Renal cortex interstitium (tissue), 15 donors: Measurements from ENCODE around the gene DHCR24. TPM values are rescaled to one million over a fixed set of nuclear protein-coding genes. Genes with fewer than 3 reads are reported as not detected.
"Not testable (repeated sequence)": the region's sequence is repeated elsewhere in the genome, so short reads cannot be mapped to it uniquely, and the experiment has no call there.

ENCODE experiments used
- DNase-seq, 11 donors: peaks; one replicate each; pipeline ENCODE4 v3.0.0-alpha.2; 2013; ENCODE audit warnings: low read depth in 9 of 11, low spot score in 4 of 11; ENCODE audit errors: extremely low read depth in 1 of 11
- long read RNA-seq, 16 experiments: transcript quantifications; one replicate each; lab custom pipeline, GENCODE V29; 2026
- polyA plus RNA-seq, 3 donors: library from polyadenylated mRNA; unstranded; fragments of 120-200 nt; gene quantifications; one replicate each; pipeline ENCODE4 v1.2.1, GENCODE V29; 2013; ENCODE audit not compliant: insufficient read length in 3 of 3

Gene DHCR24, protein sequence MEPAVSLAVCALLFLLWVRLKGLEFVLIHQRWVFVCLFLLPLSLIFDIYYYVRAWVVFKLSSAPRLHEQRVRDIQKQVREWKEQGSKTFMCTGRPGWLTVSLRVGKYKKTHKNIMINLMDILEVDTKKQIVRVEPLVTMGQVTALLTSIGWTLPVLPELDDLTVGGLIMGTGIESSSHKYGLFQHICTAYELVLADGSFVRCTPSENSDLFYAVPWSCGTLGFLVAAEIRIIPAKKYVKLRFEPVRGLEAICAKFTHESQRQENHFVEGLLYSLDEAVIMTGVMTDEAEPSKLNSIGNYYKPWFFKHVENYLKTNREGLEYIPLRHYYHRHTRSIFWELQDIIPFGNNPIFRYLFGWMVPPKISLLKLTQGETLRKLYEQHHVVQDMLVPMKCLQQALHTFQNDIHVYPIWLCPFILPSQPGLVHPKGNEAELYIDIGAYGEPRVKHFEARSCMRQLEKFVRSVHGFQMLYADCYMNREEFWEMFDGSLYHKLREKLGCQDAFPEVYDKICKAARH
- polyA plus RNA-seq, result 10 to 100 TPM; 76.1 to 82.0 (median 76.7) TPM
- long read RNA-seq, donor 1, full-length matches to known transcripts, result 2 of 2 reads
- long read RNA-seq, donor 1, partial matches to known transcripts, result 0 of 2 reads
- long read RNA-seq, donor 1, other reads (novel, unspliced or antisense), result 0 of 2 reads
- long read RNA-seq, donor 2, full-length matches to known transcripts, result 5 of 10 reads
- long read RNA-seq, donor 2, partial matches to known transcripts, result 5 of 10 reads
- long read RNA-seq, donor 2, other reads (novel, unspliced or antisense), result 0 of 10 reads
- long read RNA-seq, donor 3, full-length matches to known transcripts, result 14 of 29 reads
- long read RNA-seq, donor 3, partial matches to known transcripts, result 15 of 29 reads
- long read RNA-seq, donor 3, other reads (novel, unspliced or antisense), result 0 of 29 reads
- long read RNA-seq, donor 4, full-length matches to known transcripts, result 6 of 12 reads
- long read RNA-seq, donor 4, partial matches to known transcripts, result 6 of 12 reads
- long read RNA-seq, donor 4, other reads (novel, unspliced or antisense), result 0 of 12 reads
- long read RNA-seq, donor 5, result 0 reads
- long read RNA-seq, donor 6, full-length matches to known transcripts, result 4 of 11 reads
- long read RNA-seq, donor 6, partial matches to known transcripts, result 7 of 11 reads
- long read RNA-seq, donor 6, other reads (novel, unspliced or antisense), result 0 of 11 reads
- long read RNA-seq, donor 7, full-length matches to known transcripts, result 4 of 14 reads
- long read RNA-seq, donor 7, partial matches to known transcripts, result 10 of 14 reads
- long read RNA-seq, donor 7, other reads (novel, unspliced or antisense), result 0 of 14 reads
- long read RNA-seq, donor 8, full-length matches to known transcripts, result 12 of 23 reads
- long read RNA-seq, donor 8, partial matches to known transcripts, result 11 of 23 reads
- long read RNA-seq, donor 8, other reads (novel, unspliced or antisense), result 0 of 23 reads
- long read RNA-seq, donor 9, full-length matches to known transcripts, result 7 of 13 reads
- long read RNA-seq, donor 9, partial matches to known transcripts, result 6 of 13 reads
- long read RNA-seq, donor 9, other reads (novel, unspliced or antisense), result 0 of 13 reads
- long read RNA-seq, donor 10, full-length matches to known transcripts, result 8 of 8 reads
- long read RNA-seq, donor 10, partial matches to known transcripts, result 0 of 8 reads
- long read RNA-seq, donor 10, other reads (novel, unspliced or antisense), result 0 of 8 reads
- long read RNA-seq, donor 11, full-length matches to known transcripts, result 7 of 12 reads
- long read RNA-seq, donor 11, partial matches to known transcripts, result 5 of 12 reads
- long read RNA-seq, donor 11, other reads (novel, unspliced or antisense), result 0 of 12 reads
- long read RNA-seq, donor 12, full-length matches to known transcripts, result 2 of 2 reads
- long read RNA-seq, donor 12, partial matches to known transcripts, result 0 of 2 reads
- long read RNA-seq, donor 12, other reads (novel, unspliced or antisense), result 0 of 2 reads
- long read RNA-seq, donor 13, full-length matches to known transcripts, result 11 of 26 reads
- long read RNA-seq, donor 13, partial matches to known transcripts, result 15 of 26 reads
- long read RNA-seq, donor 13, other reads (novel, unspliced or antisense), result 0 of 26 reads
- long read RNA-seq, donor 14, full-length matches to known transcripts, result 6 of 6 reads
- long read RNA-seq, donor 14, partial matches to known transcripts, result 0 of 6 reads
- long read RNA-seq, donor 14, other reads (novel, unspliced or antisense), result 0 of 6 reads
- long read RNA-seq, donor 15, full-length matches to known transcripts, result 2 of 2 reads
- long read RNA-seq, donor 15, partial matches to known transcripts, result 0 of 2 reads
- long read RNA-seq, donor 15, other reads (novel, unspliced or antisense), result 0 of 2 reads
- long read RNA-seq, donor 16, full-length matches to known transcripts, result 34 of 69 reads
- long read RNA-seq, donor 16, partial matches to known transcripts, result 35 of 69 reads
- long read RNA-seq, donor 16, other reads (novel, unspliced or antisense), result 0 of 69 reads

DNA sequence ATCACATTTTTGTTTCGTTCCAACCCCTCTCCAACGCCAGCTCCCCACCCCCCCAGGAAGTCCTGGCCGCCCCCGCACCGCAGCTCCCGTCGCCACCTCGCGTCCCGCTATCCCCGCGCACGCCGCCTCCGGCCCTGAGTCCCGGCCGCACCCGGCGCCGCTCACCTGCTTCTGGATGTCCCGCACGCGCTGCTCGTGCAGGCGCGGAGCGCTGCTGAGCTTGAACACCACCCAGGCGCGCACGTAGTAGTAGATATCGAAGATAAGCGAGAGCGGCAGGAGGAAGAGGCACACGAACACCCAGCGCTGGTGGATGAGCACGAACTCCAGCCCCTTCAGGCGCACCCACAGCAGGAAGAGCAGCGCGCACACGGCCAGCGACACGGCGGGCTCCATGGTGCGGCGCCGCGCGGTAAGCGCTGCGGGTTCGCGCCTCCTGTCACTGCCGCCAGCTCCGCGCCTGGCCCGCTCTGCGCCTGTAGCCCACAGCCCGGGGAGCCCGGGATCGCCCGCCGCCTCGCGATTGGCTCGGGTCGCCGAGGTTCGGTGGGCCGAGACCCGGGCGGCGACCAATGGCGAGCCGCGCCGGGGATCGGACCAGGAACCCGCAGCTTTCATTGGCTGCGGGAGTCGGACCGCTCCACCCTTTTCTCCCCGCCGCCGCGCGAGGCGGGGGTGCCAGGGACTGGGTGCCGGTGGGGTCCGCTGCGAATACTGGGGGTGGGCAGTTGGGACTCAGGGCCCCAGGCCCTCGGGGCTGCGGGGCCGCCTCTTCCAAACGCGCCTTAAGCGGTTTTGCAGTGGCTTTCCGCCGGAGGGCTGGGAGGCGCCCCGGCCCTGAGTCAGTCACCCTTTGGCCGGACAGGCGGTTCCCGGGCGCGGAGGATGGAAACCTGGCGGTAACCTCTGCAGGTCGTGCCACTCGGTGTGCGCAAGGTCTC lies at the start of gene DHCR24:
DHCR24 (minus strand) TSS at position 472 of the 941 bp plus-strand sequence; CDS start at position 396, 76 bp downstream.
- peak in 10 of 11 donors; percentile 56 to 79 (median 68) for DNase-seq

DNA sequence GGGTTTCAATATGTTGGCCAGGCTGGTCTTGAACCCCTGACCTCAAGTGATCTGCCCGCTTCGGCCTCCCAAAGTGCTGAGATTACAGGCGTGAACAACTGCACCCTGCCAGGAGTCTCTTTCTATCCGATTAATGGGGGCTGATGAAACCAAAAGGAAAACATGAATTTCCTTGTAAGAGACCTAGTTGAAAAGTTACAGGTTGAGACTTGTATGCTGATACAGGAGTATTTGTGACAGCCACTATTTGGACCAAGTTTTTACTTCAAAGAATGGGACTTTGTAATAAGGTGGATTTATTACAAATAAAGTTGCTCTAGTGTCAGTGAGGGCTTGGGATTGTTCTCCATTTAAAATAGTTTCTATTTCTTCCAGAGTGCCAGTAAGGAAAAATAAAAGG lies 49.8 kb upstream of the DHCR24 start:
- no peak for DNase-seq

DNA sequence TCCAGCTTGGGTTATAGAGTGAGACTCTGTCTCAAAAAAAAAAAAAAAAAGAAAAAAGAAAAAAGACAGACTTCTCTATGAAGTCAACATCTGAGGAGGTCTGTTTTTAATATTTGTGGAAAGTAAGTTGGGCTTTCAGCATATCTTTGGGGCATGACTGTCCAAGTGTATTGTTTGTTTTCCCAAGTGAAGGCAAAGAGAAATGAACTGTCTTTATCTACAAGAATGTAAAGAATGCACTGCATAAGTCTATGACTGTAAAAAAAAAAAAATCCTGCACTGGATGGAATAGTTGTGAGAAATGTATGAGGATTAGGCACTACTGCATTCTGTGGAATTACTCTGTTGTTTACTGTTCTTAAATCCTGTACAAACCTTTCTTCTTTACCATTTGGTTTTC lies 47.9 kb upstream of the DHCR24 start:
- no peak for DNase-seq

DNA sequence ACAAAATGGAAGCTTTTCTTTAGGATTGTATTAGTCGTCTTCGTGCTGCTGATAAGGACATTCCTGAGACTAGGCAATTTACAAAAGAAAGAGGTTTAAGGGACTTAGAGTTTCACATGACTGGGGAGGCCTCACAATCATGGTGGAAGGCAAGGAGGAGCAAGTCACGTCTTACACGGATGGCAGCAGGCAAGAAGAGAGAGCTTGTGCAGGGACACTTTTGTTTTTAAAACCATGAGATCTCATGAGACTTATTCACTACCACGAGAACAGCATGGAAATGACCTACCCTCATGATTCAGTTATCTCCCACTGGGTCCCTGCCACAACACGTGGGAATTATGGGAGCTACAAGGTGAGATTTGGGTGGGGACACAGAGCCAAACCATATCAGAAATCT lies 47.1 kb upstream of the DHCR24 start:
- DNase-seq, result not testable (repeated sequence)

DNA sequence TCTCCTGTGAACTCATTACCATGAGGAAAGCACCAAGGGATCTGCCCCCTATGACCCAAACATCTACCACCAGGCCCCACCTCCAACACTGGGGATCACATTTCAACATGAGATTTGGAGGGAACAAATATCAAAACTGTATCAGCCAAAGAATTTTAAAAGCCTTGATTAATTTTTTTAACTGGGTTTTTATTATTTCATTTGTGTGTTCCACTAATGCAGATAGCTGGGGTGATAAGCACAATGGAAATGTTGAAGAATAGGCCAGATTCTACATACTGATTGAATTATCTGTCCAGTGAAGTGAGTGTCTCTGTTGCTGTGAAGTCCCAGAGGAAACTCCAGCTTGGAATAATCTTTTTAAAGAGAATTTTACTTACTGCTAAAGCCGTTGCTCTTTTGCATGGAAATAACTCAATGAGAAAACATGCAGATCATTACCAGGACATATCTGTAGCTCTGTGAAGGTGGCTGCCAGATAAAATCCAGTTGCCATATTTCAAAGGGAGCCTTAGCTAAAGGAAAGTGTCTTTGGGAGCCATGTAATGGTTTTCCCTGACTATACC lies 44.4 kb upstream of the DHCR24 start:
- no peak for DNase-seq

DNA sequence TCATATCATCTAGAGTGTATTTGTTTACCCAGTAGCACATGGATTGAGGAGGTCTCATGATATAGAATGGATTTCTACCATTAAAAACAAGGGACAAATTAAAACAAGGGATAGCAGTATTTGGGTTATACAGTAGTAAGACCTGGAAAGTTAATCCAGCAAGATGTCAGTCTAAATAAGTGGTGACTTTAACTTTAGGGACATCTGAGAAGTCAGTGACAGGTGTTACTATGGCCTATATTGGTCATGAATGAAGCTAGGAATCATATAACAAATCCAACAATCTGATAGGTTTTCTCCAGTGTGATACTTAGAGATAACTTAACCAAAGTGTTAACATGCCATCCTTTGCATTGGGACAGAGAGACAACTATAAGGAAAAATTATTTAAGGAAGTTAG lies 42.7 kb upstream of the DHCR24 start:
- no peak for DNase-seq

DNA sequence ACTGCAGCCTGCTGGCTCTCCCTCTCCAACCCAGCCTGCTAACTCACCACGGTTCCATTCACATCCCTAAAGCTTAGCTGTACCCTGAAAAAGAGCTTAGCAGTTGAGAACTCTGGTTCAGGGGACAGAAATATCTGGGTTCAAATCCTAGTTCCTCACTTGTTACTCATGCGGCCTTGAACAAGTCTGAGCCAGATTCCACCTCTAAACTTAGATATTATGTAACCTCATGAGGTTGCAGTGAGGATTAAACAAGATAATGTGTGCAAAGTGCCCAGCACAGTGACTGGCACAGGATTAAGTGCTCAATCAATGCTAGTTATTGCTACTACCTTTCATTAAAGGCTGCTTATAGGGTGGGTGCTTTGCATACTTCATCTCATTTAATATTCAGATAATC lies 41.3 kb upstream of the DHCR24 start:
- no peak for DNase-seq

DNA sequence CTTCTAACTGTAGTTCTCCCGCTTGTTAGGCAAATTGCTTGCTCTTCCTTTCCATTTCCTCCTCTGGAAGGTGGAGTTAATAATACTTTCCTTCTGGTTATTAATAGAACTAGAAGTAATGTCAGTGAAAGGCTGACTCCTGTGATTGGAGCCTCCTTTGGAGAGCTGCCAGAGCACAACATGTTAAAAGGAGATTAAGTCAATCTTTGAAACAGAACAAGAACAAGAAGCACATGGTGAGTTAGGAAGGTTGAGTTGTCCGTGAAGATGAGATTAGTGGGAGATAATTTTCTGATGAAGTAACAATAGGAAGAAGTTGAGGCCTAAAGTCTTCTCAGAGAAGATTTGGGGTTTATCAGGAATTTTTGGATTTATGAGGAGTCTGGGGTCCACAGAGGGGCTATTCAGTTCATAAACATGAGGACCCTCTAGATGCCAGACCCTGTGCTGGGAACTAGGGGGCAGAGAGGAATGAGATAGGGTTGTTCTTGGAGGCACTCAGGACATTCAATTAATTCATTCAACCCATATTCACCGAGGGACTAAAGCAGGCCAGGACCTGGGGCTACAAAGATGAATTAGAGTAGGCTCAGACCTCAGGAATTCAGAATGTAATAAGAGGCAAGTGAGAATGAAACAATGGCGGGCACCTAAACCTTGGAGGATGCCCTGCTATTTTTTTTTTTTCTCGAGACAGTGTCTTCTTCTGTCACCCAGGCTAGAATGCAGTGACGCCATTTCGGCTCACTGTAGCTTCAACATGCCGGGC lies 40.7 kb upstream of the DHCR24 start:
- DNase-seq, result peak in 1 of 11 donors; percentile 43

DNA sequence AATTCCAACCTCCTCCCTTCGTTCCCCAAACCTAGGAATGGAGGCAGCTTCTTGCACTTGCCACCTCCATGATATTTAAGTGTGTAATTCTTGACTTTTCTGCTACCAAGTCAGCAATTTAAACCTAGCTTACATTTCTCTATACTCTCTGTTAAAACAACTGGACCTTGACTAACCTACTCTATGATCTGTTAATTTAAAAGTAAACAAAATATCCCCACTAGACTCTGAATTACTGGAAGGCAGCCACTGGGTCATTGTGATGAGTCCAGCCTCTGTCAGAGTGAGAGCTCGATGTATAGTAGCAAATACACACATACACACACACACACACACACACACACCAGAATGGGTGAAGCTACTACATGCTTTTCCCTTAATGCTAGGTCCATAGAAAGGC lies 40.0 kb upstream of the DHCR24 start:
- no peak for DNase-seq

DNA sequence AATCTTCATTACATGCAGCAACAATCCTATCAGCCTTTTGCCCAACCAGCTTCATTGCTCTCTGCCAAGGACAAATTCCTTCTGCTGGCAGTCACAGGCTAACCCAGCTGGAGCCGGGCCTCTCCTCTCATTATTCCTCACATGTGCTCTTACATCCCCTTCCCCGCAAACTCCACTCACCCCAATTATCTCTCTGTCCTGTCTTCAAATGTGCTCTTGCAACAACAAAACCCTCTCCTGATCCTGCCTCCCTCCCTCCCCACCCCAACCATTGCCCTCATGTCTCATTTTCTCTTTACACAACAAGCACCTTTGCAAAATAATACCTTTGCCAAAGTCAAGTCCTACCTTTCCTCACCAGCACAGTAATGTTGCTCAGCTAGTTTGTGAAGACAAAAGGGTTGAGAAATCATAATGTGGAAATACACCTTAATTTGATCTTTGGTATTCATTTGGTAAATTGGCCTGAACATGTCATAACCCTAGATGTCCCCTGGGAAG lies 36.0 kb upstream of the DHCR24 start:
- DNase-seq, result no peak

DNA sequence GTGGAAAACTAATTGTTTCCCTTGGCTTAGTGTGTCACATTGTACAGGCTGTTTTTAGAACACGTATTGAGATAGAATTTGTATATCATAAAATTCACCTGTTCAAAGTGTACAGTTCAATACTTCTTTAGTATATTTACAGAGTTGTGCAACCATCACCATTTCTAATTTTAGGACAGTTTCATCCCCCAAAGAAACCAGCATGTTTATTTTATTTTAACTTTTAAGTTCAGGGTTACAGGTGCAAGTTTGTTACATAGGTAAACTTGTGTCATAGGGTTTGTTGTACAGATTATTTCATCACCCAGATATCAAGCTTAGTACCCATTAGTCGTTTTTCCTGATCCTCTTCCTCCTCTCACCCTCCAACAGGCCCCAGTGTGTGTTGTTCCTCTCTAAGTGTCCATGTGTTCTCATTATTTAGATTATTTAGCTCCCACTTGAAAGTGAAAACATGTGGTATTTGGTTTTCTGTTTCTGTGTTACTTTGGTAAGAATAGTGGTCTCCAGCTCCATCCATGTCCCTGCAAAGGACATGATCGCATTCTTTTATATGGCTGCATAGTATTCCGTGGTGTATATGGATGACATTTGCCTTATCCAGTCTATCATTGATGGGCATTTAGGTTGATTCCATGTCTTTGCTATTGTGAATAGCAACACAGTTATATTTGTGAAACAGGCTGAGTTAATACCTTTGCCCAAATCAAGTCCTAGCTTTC lies 35.2 kb upstream of the DHCR24 start:
- DNase-seq, result no peak

DNA sequence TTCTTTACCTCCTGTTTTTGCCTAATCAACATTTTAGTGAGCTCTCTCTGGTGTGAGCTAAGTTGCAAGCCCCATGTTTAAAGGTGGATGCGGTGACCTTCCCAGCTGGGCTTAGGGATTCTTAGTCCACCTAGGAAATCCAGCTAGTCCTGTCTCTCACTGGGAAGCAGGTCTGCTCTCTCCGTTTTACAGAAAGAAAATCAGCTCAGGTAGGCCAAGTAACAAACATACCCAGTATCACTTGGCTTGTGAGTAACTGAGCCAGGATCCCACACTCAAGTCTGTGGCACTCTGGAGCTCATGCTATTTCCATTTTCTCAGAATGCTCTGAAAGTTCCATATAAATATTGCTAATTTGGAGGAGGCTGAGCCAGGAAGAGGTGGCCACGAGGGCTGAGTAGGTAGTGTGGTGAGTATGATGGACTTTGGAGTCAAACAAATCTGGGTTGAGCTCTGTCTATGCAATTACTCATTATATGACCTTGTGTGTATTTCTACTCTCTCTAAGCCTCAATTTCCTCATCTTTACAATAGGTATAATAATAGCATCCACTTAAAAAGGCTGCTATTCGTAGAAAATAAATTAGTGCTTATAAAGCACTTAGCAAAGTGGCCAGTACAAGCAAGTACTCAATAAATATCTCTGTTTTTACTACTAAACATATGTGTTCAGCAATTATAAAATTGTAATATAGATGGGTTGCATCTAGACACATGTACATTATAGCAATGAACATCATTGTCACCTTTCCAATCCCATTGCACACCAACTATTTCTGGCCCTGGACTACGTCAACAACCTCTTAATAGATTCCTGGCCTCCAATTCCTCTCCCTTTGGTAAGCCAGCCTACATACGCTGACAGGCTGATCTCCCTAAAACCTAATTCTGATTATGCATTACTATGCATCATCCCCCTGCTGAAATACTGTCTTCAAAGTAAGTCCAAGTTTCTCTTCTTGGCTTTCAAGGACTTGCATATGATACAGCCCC lies 32.7 kb upstream of the DHCR24 start:
- no peak for DNase-seq

DNA sequence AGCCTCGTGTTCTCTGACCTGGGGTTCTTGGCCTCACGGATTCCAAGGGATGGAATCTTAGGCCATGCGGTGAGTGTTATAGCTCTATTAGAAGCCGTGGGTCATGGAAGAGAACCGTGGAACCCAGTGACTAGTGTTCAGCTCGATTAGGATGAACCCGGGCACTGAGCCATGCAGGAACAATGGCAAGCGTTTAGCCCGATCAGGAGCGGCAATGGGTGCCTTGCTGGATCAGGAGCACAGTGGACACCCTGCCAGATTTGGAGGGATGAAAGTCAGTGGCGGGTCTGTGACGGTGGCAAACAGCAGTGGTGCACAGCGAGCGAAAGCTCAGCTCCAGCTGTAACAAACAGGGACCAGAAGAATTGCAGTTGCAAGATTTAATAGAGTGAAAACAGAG lies 24.1 kb upstream of the DHCR24 start:
- DNase-seq, result not testable (repeated sequence)
